ENCODE data around the gene SLC5A3. TPM values are rescaled to one million over a fixed set of nuclear protein-coding genes. Genes with fewer than 3 reads are reported as not detected.
A peak's percentile ranks its signal among the peaks of the same experiment; 100 is the strongest.

SLC5A3 gene
- total RNA-seq, 1 experiment from 2014 or later: 9.0 TPM

GRCh38 chr21:34100337-34100736 is 27.0 kb downstream of the SLC5A3 start:
- DNase-seq (ENCODE audit: low spot score): no peak

GRCh38 chr21:34100790-34101189 is 27.4 kb downstream of the SLC5A3 start:
- no peak for DNase-seq (ENCODE audit: low spot score)

- DNase-seq (ENCODE audit: low spot score): no peak
Measured at GRCh38 chr21:34105947-34106541, 32.7 kb downstream of the SLC5A3 start.

DNA sequence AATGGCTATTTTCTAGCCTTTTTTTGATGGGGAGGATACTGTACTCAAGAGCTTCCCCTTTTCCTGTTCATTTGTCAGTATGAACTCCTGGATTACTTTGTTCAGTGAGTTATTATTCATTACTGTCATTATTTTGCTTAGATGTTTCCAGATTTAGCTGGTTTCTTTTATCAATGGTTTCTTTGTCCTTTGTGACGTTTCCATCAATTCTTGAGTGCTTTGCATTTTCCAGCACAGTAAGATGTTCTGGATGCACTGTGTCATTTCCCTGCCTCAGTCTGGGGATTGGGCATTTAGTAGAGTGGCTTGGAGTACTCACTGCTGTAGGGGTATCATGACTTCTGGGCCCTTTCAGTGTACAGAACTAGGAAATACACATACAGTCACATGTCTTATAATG is 34.2 kb downstream of the SLC5A3 start:
- no peak for DNase-seq (ENCODE audit: low spot score)

GRCh38 chr21:34109075-34109474 is 35.7 kb downstream of the SLC5A3 start:
- DNase-seq (ENCODE audit: low spot score): no peak

- DNase-seq (ENCODE audit: low spot score): no peak
Measured at GRCh38 chr21:34110594-34111202, 37.3 kb downstream of the SLC5A3 start.

DNA sequence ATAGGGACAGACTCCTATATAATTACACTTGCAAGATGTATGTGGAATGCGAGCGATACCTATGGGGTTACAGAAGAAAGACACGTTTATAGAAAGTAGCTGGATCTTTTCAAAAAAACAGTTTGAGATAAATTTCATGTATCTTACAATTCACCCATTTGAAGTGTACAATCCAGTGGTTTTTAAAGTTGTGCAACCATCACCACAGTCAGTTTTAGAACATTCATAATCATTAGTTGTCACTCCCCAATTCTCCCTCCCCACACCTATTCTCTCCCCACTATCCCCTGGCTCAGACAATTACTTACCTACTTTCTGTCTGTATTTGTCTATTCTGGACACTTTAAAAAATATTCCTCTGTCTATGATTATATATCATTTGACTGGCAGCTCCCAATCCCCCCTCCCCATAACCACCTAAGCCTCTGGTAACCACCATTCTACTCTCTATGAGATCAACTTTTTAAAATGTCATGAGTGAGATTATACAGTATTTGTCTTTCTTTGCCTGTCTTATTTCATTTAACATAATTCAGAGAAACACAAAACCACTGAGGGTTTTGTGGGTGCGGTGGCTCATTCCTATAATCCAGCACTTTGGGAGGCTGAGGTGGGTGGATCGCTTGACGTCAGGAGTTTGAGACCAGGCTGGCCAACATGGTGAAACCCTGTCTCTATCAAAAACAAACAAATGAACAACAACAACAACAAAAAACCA is 39.1 kb downstream of the SLC5A3 start:
- no peak for DNase-seq (ENCODE audit: low spot score)

DNA sequence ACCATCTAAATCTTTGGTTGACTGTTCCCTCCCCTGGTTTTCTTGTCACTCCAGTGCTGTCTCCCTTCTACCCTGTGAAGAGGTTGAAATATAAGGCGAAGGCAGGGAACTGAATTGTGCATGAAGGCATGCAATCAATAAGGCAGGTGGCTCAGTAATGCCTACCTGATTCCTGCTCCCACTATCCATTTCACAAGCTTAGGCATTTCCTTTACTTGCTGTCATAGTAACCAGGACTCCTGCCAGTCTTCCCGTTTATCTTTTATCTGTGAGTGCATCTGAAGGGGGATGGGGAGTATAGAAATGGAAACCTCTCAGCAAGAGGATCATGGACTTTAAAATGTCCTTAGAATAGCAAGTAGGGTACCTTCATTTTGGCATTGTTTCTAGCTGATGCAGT is 40.5 kb downstream of the SLC5A3 start:
- peak; percentile 8 for DNase-seq (ENCODE audit: low spot score)

DNA sequence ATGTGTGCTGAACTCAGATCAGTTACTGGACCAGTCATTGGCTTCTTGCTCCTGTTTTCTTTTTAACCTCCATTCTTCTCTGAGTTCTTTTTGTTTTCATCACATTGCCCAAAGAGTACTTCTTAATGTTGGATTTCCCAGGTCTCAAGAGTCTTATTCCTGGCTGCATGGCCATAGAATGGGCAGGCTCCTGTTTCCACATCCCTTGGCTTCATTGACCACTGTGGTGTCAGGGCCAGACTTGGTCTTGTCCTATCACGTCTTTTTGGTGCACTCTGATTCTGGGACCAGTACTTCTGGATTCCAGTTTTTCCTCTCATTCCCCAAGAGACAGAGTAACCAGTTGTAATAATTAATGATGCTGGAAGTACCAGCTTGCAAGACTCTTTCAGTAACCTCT is 41.8 kb downstream of the SLC5A3 start:
- no peak for DNase-seq (ENCODE audit: low spot score)

- no peak for DNase-seq (ENCODE audit: low spot score)
Measured at GRCh38 chr21:34116569-34116968, 43.2 kb downstream of the SLC5A3 start.

DNA sequence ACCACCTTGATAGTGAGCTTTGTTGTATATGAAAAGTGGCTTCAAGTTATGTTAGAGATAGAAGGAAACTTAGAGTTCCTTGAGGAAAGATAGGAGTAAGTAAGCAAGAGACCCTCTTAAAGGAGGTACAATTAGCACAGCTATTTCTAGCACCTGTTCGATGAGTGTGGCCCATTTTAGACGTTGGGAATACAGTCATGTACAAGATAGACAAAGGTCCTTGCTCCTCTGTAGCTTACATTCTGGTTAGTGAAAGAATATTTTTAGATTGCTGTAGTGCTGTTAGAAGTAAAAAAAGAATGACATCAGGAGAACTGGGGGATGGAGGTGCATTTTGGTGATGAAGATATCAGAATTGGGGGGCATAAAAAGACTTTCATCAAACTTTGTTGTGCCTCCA is 47.5 kb downstream of the SLC5A3 start:
- DNase-seq (ENCODE audit: low spot score): no peak

- DNase-seq (ENCODE audit: low spot score): peak; percentile 18
Measured at GRCh38 chr21:34122047-34122446, 48.7 kb downstream of the SLC5A3 start.

Other genes with a start within 250 kb of the SLC5A3 start
- gene ATP5PO, start 157.8 kb upstream of the SLC5A3 start, total RNA-seq (2014; rRNA removed; shearing (Covaris generic)): 70.1 and 71.3 TPM in 2 replicates
- gene MRPS6, start within 50 bp of the SLC5A3 start, total RNA-seq (2014; rRNA removed; shearing (Covaris generic)): 19.0 TPM in 2 replicates

Data from HT-29 (cell line).